Aortic smooth muscle cell (primary cell): ENCODE data around the gene PDC. TPM values are rescaled to one million over a fixed set of nuclear protein-coding genes. Genes with fewer than 3 reads are reported as not detected.

Experiments used
- total RNA-seq: library from RNA; depleted of rRNA; stranded (reverse); fragments of >200 nt; gene quantifications from 2 replicates; pipeline ENCODE4 v1.2.3, GENCODE V29; 2014

PDC gene
- 0.06 TPM in 1 of 2 replicates, not detected in the other for total RNA-seq

DNA sequence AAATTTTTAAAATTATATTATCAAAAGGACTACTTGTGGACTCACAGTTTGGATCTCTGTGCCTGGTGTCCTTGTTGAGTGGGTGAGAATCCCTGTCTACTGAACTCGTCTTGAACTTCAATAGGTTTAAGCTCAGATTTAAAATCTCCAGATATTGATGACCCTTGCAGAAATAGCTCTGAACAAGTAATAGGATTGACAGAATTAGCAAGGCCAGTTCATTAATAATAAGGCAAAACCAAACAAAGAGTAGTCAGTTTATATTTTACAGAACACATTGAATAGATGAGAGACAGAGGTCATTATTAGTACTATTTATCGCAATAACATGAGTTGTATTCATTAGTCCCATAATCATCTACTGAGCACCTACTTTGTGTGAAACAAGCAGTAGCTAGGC lies at the start of gene PDC:
Gene PDC, minus strand, starts transcription at position 101 of the 400 bp plus-strand sequence. CDS start 11,655 bp downstream, outside the sequence.

Other genes with a start within 250 kb of the PDC start
- gene PRG4, start 164.8 kb downstream of the PDC start, total RNA-seq: 0.12 and 0.92 TPM in 2 replicates
- 85.7 and 89.0 TPM in 2 replicates for gene TPR, start 85.9 kb downstream of the PDC start, total RNA-seq
- gene ODR4, start 85.3 kb downstream of the PDC start, total RNA-seq: 18.0 and 18.5 TPM in 2 replicates
- 32.6 and 181 TPM in 2 replicates for gene PTGS2, start 219.3 kb upstream of the PDC start, total RNA-seq